Endothelial cell of umbilical vein (primary cell): ENCODE results near the gene PON1. TPM values are rescaled to one million over a fixed set of nuclear protein-coding genes. Genes with fewer than 3 reads are reported as not detected.

Experiments used
- BruUV-seq: library from RNA; stranded (reverse); fragments of 400-500 nt; replicated peaks from 2 replicates; lab custom pipeline; 2021; lab: Mats Ljungman, UMichigan
- CTCF ChIA-PET: fragments of 300-600, 350-600 bp; sonication (Branson Sonifier 250); formaldehyde crosslinking; loops from one replicate; lab custom pipeline; 2021; ENCODE audit warnings: antibody characterized with exemption, inconsistent platforms; lab: Charles Lee
- POLR2A ChIA-PET: fragments of 300-600, 350-600 bp; sonication (Branson Sonifier 250); formaldehyde crosslinking; loops from one replicate; lab custom pipeline; 2021; ENCODE audit warnings: antibody characterized with exemption, inconsistent platforms; lab: Charles Lee
- DNase-seq: peaks from one replicate; pipeline ENCODE4 v3.0.0-alpha.2; 2011; ENCODE audit warnings: low read depth, low spot score
- FAIRE-seq: peaks from 2 replicates; lab custom pipeline; 2011; peaks lifted over from hg19 to GRCh38; lab: Jason Lieb, UNC
- H2AFZ ChIP-seq: 2 replicates; pipeline ENCODE4 v1.6.0; 2012; ENCODE audit warnings: low read depth, low read length, control low read depth, inconsistent platforms
- H3K27ac ChIP-seq: 2 replicates; pipeline ENCODE4 v1.5.1; 2011; ENCODE audit warnings: low read depth, mild to moderate bottlenecking, control low read depth, low read length, moderate library complexity; ENCODE audit not compliant: insufficient read depth
- H3K27me3 ChIP-seq, 2 experiments: 2 replicates each; pipeline versions ENCODE4 v1.6.0 to v1.6.1; 2011; ENCODE audit warnings: low read length in 2 of 2, mixed read lengths in 1 of 2; ENCODE audit not compliant: control insufficient read depth in 2 of 2, insufficient read depth in 2 of 2
- H3K36me3 ChIP-seq, 2 experiments: 2 replicates in 1 of 2; 3 replicates in 1 of 2; pipeline ENCODE4 v1.5.1; 2011; ENCODE audit warnings: low read length in 2 of 2, mild to moderate bottlenecking in 1 of 2, moderate library complexity in 1 of 2; ENCODE audit not compliant: control insufficient read depth in 2 of 2, insufficient read depth in 2 of 2; ENCODE audit errors: extremely low read depth in 1 of 2
- H3K4me1 ChIP-seq: 3 replicates; pipeline ENCODE4 v1.5.1; 2011; ENCODE audit warnings: mild to moderate bottlenecking, low read length; ENCODE audit not compliant: control insufficient read depth, insufficient read depth; ENCODE audit errors: extremely low read depth
- H3K4me2 ChIP-seq: 2 replicates; pipeline ENCODE4 v1.6.1; 2011; ENCODE audit warnings: low read length, control low read depth, mixed read lengths; ENCODE audit not compliant: insufficient read depth
- H3K4me3 ChIP-seq, 3 experiments: fragments of 200-600 bp in 1 of 3; sonication (generic), shearing (Covaris generic) in 1 of 3; replicated peaks in 1 of 3; 2 replicates each; pipeline ENCODE4 v1.5.1; 2011 to 2016; ENCODE audit warnings: control low read depth in 3 of 3, low read length in 3 of 3, mild to moderate bottlenecking in 2 of 3, inconsistent platforms in 1 of 3, low read depth in 1 of 3, moderate library complexity in 1 of 3; ENCODE audit not compliant: insufficient read depth in 1 of 3
- H3K79me2 ChIP-seq: 2 replicates; pipeline ENCODE4 v1.6.0; 2012; ENCODE audit warnings: low read length, inconsistent platforms; ENCODE audit not compliant: control insufficient read depth, insufficient read depth
- H3K9ac ChIP-seq: replicated peaks from 2 replicates; pipeline ENCODE3; 2011; ENCODE audit warnings: low read length, control low read depth; ENCODE audit not compliant: insufficient read depth; ENCODE audit errors: extremely low read depth
- H3K9me1 ChIP-seq: replicated peaks from 3 replicates; pipeline ENCODE4 v1.6.0; 2011; ENCODE audit warnings: mild to moderate bottlenecking, low read length; ENCODE audit not compliant: control insufficient read depth, insufficient read depth; ENCODE audit errors: extremely low read depth
- H3K9me3 ChIP-seq: replicated peaks from 2 replicates; pipeline ENCODE4 v1.5.1; 2012; ENCODE audit warnings: low read length, inconsistent platforms; ENCODE audit not compliant: control insufficient read depth, insufficient read depth
- H4K20me1 ChIP-seq: replicated peaks from 2 replicates; pipeline ENCODE3; 2011; ENCODE audit warnings: mild to moderate bottlenecking, low read length; ENCODE audit not compliant: control insufficient read depth, insufficient read depth; ENCODE audit errors: extremely low read depth
- EZH2 ChIP-seq: IDR thresholded peaks from 2 replicates; pipeline ENCODE4 v1.6.1; 2012; ENCODE audit warnings: borderline replicate concordance, low read depth, mild to moderate bottlenecking, moderate library complexity, low read length, inconsistent platforms; ENCODE audit not compliant: severe bottlenecking
- FOS ChIP-seq: IDR thresholded peaks from 2 replicates; pipeline ENCODE4 v1.6.1; 2011; ENCODE audit warnings: mild to moderate bottlenecking, low read length, moderate library complexity, borderline replicate concordance; ENCODE audit not compliant: insufficient read depth
- GATA2 ChIP-seq: IDR thresholded peaks from 2 replicates; pipeline ENCODE4 v1.7.0; 2011; ENCODE audit warnings: low read depth, mild to moderate bottlenecking, moderate library complexity, mixed read lengths, low read length; ENCODE audit not compliant: insufficient read length, insufficient read depth
- JUN ChIP-seq: IDR thresholded peaks from 2 replicates; pipeline ENCODE4 v1.6.1; 2011; ENCODE audit warnings: borderline replicate concordance, low read depth; ENCODE audit not compliant: insufficient read length, insufficient read depth
- MYC ChIP-seq: IDR thresholded peaks from one replicate; pipeline ENCODE4 v1.6.1; 2011; ENCODE audit warnings: mild to moderate bottlenecking, low read depth, low read length
- POLR2A ChIP-seq: IDR thresholded peaks from 2 replicates; pipeline ENCODE4 v1.6.1; 2012; ENCODE audit warnings: low read depth, mild to moderate bottlenecking, control low read depth, low read length
- POLR2AphosphoS5 ChIP-seq: IDR thresholded peaks from 2 replicates; pipeline ENCODE4 v1.6.1; 2012; ENCODE audit warnings: low read depth, mild to moderate bottlenecking, control low read depth, low read length, moderate library complexity; ENCODE audit not compliant: insufficient read depth
- dilution Hi-C: fragments of 300-500 bp; cut with MboI; formaldehyde crosslinking; loops from one replicate; pipeline ENCODE4 v1.15.0; 2019; ENCODE audit warnings: low sequenced_read_pairs; ENCODE audit not compliant: extremely low pct_ligation_motif_present
- intact Hi-C: fragments of 100-400 bp; cut with micrococcal nuclease; formaldehyde crosslinking; loops from one replicate; pipeline ENCODE4 v1.10.0; 2022
- polyA plus RNA-seq, 4 experiments: library from polyadenylated mRNA; depleted of rRNA in 3 of 4; stranded (reverse) in 3 of 4; unstranded in 1 of 4; fragments of >200 nt; gene quantifications; 2 replicates each; pipeline versions ENCODE4 v1.2.1 to v1.2.3, GENCODE V29; 2011 to 2012; ENCODE audit warnings: missing spikeins in 1 of 4
- total RNA-seq: library from RNA; stranded (reverse); gene quantifications from 2 replicates; pipeline ENCODE4 v1.2.3, GENCODE V29; 2021
- TF ChIP-seq, protein P1 (sequence below): IDR thresholded peaks from 2 replicates; pipeline ENCODE4 v1.6.1; 2011; ENCODE audit not compliant: insufficient read depth, insufficient read length
- TF ChIP-seq, protein P2 (sequence below), 2 donors: IDR thresholded peaks; 1 replicate in 1 of 2; 2 replicates in 1 of 2; pipeline ENCODE4 v1.5.1; 2011; ENCODE audit warnings: low read length in 2 of 2, mild to moderate bottlenecking in 2 of 2, moderate library complexity in 2 of 2, control low read depth in 1 of 2, inconsistent platforms in 1 of 2, low read depth in 1 of 2; ENCODE audit not compliant: insufficient read depth in 1 of 2; ENCODE audit errors: extremely low read depth in 1 of 2

The PON1 gene
- total and polyA plus RNA-seq, 2 donors (not counting 3 experiments of a cell fraction or from before 2014, with no cell fraction given) = not detected

- Histone ChIP-seq H3K79me2 (no peaks in the 10 kb centered on the region), H3K4me2 (no peak overlapping the region), H4K20me1 (no peaks in the 10 kb centered on the region), H3K27me3 (peaks cover 3 to 4% of the 10 kb centered on the region in 2 experiments), H3K9ac (no peak overlapping the region), H3K36me3 (no peaks in the 10 kb centered on the region), H3K9me3 (no peaks in the 10 kb centered on the region), H3K4me1 (no peaks in the 10 kb centered on the region), H3K9me1 (no peaks in the 10 kb centered on the region), H3K27ac (no peak overlapping the region), H3K4me3 (no peak overlapping the region), H2AFZ (no peak overlapping the region)
- CTCF ChIA-PET = no interaction called here
- intact Hi-C loops = no loop called here
- no peak for DNase-seq
- dilution Hi-C loops = no loop called here
- FAIRE-seq = no peak
- BruUV-seq = no TSS peak
- POLR2A ChIA-PET = no interaction called here
- TF ChIP-seq POLR2AphosphoS5 (no peak), FOS (no peak), EZH2 (no peak), MYC (no peak), GATA2 (no peak), JUN (no peak), POLR2A (no peak)
- TF ChIP-seq, protein P1, sequence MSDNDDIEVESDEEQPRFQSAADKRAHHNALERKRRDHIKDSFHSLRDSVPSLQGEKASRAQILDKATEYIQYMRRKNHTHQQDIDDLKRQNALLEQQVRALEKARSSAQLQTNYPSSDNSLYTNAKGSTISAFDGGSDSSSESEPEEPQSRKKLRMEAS = no peak
- TF ChIP-seq, protein P2, sequence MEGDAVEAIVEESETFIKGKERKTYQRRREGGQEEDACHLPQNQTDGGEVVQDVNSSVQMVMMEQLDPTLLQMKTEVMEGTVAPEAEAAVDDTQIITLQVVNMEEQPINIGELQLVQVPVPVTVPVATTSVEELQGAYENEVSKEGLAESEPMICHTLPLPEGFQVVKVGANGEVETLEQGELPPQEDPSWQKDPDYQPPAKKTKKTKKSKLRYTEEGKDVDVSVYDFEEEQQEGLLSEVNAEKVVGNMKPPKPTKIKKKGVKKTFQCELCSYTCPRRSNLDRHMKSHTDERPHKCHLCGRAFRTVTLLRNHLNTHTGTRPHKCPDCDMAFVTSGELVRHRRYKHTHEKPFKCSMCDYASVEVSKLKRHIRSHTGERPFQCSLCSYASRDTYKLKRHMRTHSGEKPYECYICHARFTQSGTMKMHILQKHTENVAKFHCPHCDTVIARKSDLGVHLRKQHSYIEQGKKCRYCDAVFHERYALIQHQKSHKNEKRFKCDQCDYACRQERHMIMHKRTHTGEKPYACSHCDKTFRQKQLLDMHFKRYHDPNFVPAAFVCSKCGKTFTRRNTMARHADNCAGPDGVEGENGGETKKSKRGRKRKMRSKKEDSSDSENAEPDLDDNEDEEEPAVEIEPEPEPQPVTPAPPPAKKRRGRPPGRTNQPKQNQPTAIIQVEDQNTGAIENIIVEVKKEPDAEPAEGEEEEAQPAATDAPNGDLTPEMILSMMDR (IDR thresholded peaks at IDR 0.05; ENCODE audit: extremely low read depth in 1 of 2, insufficient read depth in 1 of 2, low read depth in 1 of 2, low read length in 2 of 2) = no peak
Observed at GRCh38 chr7:95319570-95319969, 4.8 kb downstream of the PON1 start.
